Measurements from ENCODE around the gene REXO4. TPM values are rescaled to one million over a fixed set of nuclear protein-coding genes. Genes with fewer than 3 reads are reported as not detected.

The REXO4 gene, protein sequence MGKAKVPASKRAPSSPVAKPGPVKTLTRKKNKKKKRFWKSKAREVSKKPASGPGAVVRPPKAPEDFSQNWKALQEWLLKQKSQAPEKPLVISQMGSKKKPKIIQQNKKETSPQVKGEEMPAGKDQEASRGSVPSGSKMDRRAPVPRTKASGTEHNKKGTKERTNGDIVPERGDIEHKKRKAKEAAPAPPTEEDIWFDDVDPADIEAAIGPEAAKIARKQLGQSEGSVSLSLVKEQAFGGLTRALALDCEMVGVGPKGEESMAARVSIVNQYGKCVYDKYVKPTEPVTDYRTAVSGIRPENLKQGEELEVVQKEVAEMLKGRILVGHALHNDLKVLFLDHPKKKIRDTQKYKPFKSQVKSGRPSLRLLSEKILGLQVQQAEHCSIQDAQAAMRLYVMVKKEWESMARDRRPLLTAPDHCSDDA
- 30.4 and 32.8 TPM in 2 replicates for total RNA-seq (2014; rRNA removed; shearing (Covaris generic))

DNA sequence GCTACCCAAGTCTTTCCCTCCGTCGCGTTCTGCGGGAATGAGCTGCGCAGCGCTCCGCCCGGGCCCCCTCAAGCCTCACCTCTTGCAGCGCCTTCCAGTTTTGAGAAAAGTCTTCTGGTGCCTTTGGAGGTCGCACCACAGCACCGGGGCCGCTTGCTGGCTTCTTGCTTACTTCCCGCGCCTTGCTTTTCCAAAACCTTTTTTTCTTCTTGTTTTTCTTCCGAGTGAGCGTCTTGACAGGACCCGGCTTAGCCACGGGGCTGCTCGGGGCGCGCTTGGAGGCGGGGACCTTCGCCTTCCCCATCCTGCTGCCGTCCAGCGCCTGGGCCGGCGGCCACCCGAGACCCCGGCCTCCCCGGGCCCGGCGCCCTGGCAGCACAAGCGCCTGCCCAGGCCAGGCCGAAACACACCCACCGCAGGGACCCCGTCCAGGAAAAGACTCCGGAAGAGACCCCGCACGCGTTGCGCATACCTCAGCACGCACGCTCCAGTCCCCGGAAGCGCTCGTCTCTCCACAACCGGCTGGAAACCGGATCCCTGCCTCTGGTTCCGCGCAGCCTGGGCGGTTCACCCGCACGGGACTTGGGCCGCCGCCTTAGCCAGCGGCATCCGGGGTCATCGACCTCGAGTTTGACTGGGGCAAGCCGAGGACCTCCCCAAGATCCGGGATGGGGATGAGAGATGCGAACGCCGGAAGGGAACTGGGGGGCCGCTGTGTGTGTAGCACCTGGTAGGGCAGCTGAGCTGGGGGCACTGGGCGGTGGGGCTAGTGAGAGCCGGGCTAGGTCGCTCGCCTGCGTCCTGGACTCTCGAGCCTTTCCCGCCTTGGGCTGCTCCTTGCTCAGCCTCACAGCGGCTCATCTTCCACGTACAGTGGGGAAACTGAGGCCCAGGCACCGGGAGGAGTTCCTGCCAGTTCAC is at the start of gene REXO4:
Gene REXO4, minus strand, starts transcription at position 470 of the 921 bp plus-strand sequence. Its CDS starts 166 bp downstream, at position 304.
- DNase-seq (ENCODE audit: low read depth) = peak; percentile 95

DNA sequence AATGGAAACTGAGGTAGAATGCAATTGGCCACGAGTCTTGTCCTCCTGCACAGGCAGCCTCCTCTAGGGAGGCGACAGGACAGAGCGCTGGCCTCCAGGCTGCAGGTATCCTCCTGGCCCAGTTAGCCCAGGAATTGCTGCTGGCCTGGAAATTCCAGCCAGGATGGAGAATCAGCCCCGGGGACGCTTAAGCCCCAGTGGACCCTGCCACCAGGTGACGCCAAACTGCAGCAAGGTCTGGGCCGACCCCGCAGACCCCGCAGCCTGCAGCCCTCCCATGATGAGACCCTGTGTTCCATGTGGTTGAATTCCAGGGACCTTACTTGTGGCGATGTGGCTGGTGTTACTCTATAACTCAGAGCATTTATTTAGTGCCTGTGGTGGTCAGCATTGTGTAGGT is 49.3 kb upstream of the REXO4 start:
- DNase-seq (ENCODE audit: low read depth) = no peak

DNA sequence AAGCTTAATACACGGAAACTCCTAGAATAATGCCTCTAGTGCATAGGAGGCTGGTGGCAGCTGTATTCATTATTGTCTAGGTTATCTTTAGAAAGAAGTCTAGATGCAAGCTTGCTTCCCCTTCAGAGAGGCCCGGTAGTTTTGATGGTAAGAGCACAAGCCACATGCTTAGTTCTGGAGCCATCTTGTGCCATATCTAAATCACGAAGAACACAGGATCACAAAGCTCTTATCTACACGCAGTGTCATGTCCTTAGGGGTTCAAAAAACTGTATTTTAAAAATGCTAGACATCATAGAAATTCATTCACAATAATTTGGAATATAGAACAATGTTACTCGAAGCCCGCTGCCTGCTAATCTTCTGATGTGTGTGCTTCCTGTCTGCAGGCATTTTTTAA is 48.2 kb upstream of the REXO4 start:
- no peak for DNase-seq (ENCODE audit: low read depth)

DNA sequence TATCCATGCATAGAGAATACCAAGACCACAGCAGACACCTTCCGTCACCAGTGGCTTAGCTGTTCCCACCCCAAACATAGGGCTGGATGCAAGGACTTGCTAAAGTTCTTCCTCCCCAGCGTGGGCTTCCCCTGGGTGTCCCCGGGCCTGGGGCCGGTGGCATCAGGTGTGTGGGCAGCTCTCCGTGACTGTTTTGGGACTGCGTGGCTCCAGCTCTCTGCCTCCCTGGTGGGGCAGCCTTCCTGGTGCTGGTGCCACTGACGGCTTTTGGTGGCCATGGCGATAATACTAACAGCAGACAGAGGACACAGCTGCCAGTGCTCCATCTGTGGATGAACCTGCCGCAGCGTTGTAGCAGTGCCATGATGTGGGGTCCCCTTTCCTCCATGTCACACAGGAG is 46.8 kb upstream of the REXO4 start:
- no peak for DNase-seq (ENCODE audit: low read depth)

DNA sequence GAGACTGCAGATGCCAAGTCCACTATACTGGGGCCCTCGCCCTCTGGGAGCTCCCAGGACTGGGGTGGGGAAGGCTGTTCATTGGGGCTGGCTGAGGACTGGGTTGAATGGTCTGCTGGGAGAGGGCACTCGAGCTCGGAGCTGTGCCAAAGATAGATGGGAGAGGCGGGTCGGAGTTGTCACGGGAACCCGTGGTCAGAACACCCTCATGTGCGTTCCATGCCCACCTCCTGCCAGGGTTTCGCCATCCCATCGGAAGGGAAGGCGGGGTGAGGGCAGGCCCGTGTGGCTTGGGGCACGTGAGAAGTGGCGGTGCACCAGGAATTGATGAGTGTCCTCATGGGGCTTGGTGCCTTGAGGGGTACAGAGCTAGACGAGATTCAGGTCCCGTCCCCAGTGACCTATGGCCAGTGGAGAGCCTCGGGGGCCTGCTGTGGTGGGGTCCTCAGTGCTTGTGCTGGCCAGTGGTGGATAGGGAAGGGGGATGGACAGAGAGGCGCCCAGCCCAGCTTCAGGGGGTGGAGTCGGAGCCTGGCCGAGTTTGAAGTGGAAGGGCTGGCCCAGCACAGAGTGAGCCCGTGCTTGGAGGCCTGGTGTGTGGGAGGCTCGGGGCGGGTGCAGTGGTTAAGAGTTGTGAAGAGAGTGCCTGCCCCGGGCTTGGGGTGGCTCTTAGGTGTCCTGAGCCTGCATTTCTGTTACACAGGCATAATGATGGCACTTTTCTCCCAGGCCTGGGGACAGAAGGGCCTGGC is 46.2 kb upstream of the REXO4 start:
- no peak for DNase-seq (ENCODE audit: low read depth)

DNA sequence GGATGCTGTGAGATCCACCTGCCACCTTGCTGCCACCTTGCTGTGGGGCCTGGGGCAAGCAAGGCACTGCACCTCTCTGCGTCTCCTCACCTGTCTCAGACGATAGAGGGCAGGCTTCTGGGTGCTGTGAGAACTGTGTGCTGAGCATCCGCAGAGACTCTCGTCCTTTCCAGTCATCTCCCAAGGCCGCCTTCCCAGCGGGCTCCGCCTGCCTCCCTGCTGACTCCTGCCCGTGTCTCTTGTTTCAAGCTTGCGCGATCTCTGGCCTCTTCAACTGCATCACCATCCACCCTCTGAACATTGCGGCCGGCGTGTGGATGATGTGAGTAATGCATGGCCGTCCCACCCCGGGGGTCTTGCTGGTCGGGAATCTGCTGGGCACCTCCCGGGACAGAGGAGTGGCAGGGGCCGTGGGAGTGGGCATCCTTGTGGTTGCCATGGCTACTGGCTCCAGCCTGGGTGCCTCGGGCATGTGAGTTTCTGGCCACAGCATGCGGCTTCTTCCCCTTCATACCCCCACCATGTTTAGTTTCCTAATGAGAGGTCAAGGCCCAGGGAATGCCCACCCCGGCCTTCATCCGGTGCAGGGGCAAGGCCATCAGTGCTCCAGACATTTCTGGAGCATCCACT is 45.5 kb upstream of the REXO4 start:
- DNase-seq (ENCODE audit: low read depth) = no peak

DNA sequence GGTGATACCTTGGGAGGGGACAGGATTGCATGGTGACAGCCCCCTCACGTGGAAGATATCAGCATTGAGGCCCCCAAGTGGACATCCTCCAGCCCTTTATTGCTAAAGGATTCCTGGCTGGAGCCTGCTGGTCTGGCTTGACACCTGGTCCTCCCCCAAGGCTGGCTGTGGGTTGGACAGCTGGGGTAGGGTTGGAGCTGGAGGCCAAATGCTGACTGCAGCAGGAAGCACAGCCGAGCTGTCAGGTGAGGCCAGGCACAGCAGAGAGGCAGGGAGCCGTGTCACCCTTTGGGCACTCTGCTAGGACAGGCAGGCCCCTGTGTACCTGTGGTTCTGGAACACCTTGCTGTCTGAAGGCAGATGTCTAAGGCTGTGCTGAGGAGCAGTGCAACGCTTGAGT is 44.2 kb upstream of the REXO4 start:
- no peak for DNase-seq (ENCODE audit: low read depth)

DNA sequence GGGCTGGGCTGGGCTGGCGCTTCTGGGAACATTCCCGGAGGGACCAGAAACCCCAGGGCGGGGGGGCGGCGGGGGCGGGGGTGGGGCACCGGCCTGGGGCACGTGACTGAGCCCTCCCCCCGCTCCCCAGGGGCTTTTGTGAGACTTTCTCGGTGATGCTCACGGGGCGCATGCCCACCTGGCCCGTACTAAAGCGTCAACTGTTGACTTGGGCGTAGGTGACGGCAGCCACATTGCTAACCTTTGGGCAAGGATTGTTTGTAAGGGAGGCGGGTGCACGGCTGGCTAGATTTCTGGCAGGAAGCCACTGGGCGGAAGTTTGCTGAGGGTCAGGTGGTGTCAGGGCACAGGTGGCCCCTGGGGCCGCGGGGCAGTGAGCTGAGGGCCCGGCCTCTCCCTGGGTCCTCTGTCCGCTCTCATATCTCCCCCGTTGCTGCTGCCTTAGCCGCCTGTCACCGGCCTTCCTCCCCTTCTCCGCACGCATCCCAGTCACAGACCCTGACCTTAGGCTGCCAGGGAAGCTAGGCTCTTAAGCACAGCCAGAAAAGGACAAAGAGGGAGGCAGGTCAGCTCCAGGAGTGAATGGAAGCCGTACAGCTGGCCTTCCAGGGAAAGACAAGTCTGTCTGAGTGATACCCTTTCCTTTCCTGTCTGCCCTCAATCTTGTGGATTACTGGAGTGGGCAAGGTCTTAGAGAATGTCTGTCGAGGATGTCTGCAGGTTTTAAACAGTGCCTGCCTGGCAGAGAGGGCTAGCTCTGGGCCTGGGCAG is 42.8 kb upstream of the REXO4 start:
- peak; percentile 42 for DNase-seq (ENCODE audit: low read depth)

DNA sequence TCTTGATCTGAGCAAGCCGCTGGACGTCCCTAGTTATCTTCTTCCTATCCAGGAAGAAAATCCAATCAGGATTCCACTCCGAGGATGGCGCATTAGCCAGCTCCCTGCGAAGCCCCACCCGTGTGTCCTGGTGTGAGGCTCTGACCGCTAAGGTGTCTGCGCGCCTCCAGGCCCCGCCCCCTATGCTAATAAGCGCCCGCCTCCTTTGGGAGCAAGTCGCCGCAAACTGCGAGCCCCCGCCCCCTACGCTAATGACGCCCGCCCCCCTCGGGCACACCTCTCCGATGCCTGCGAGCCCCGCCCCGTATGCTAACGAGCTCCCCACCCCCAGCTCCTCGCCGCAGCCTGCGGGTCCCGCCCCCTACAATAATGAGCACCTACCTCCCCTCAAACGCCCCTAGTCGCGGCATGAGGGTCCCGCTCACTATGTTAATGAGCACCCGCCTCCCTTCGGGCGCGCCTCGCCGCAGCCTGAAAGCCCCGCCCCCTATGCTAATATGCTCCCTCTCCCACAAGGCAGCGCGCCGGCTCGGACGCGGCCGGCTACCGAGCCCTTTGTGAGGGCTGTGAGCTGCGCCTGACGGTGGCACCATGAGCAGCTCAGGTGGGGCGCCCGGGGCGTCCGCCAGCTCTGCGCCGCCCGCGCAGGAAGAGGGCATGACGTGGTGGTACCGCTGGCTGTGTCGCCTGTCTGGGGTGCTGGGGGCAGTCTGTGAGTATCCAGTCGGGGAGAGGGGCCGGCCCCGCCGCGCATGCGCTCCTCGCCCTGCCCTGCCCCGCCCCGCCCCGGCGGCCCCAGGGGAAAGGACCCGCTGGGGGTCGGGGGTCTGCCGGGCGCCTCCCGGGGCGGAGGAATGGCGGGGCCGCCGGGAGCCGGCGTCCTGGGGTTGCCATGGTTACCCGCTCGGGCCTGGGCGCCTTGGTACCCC is 41.9 kb upstream of the REXO4 start, which contains the start of gene CACFD1:
Gene CACFD1, plus strand, starts transcription at position 503 of the 929 bp plus-strand sequence. Its CDS starts 89 bp downstream, at position 592.
- peak; percentile 97 for DNase-seq (ENCODE audit: low read depth)

DNA sequence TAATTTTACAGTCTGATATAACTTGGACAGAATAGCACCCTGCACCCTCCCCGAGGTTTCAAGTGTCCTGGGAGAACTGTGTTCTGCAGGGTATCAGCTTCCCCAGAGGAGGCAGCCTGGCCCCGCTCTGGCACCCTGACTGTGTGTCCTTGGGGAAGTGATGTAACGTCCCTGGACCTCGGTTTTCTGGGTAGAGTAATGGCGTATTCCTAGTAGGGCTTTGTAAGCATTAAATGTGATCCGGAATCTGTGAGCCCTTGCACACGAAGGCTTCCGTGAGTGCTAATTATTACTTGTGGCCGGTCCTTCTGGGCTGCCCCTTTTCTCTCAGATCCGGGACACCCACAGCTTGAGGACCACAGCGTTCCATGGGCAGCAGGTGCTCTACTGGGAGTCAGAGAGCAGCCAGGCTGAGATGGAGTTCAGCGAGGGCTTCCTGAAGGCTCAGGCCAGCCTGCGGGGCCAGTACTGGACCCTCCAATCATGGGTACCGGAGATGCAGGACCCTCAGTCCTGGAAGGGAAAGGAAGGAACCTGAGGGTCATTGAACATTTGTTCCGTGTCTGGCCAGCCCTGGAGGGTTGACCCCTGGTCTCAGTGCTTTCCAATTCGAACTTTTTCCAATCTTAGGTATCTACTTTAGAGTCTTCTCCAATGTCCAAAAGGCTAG is 41.0 kb upstream of the REXO4 start:
- DNase-seq (ENCODE audit: low read depth) = no peak

DNA sequence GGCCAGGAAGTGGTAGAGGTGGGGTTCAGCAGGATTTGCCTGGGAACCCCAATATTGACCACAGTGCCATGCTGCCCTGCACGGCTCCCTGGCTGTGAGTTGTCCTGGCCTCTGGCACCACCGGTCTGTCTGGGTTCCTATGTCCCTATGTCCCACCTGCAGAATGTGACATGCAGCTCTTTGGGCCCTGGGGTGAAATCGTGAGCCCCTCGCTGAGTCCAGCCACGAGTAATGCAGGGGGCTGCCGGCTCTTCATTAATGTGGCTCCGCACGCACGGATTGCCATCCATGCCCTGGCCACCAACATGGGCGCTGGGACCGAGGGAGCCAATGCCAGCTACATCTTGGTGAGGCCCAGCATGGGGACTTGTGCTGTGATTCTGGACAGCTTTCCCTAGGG is 39.9 kb upstream of the REXO4 start:
- no peak for DNase-seq (ENCODE audit: low read depth)

DNA sequence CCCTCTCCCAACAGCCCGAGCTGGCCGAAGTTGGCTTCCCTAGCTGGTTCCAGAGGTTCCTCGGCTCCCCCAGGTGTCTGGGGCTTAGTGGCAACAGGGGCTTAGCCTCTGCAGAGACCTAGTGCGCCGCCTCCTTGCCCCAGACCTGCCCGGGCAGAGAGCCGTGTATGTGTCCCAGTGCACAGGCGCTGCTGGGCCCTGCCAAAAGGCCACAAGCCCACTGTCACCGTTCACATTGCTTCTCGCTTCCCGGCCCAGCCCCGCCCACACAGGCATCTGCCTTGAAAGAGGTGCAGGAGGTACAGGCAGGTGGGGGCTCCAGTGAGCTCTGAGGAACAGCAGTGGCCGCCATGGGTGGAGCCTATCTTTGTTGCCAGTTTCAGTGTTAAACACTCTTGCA is 39.4 kb upstream of the REXO4 start:
- no peak for DNase-seq (ENCODE audit: low read depth)

DNA sequence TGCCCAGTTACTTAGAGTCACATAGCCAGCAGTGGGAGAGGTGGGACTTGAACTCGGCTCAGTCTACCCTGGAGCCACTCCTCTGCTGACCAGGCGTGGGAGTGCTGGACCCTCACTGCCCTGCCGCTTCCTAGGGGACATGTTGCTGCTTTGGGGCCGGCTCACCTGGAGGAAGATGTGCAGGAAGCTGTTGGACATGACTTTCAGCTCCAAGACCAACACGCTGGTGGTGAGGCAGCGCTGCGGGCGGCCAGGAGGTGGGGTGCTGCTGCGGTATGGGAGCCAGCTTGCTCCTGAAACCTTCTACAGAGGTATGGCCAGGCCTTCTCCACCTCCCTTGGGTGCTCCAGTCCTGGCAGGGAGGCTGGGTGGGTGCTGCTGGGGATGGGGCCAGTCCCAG is 38.6 kb upstream of the REXO4 start:
- no peak for DNase-seq (ENCODE audit: low read depth)

DNA sequence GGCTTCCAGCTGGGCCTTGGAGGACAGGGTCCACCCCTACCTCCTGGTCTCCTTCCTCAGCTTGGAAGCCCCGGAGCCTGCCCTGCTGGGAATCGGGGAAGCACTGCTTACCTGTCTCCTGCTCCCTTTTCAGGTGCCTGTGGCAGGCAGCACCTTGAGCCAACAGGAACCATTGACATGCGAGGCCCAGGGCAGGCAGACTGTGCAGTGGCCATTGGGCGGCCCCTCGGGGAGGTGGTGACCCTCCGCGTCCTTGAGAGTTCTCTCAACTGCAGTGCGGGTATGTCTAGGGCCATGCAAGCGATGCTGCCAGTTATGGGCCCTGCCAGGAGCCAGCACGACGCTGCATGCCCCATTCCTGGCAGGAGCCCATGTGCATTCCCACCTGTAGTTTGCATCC is 38.1 kb upstream of the REXO4 start:
- no peak for DNase-seq (ENCODE audit: low read depth)

DNA sequence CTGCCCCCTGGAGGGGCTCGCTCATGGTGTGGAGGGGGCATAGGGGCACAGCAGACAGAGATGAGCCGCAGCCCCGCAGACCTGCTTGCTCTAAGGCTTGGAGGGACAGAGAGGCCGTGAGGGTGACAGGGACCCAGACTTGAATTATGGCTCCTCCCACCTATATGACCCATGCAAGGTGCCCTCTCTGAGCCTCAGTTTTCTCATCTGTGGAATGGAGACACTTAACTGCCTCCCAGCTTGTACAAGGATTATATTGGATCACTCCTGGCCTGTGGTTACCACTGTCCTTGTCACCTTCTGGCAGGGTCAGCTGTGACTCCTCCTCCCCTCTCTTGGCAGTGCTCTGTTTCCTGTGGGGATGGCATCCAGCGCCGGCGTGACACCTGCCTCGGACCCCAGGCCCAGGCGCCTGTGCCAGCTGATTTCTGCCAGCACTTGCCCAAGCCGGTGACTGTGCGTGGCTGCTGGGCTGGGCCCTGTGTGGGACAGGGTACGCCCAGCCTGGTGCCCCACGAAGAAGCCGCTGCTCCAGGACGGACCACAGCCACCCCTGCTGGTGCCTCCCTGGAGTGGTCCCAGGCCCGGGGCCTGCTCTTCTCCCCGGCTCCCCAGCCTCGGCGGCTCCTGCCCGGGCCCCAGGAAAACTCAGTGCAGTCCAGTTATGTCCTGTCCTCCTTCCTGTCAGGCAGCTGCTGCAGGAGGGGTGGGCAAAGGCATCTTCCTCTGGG is 37.3 kb upstream of the REXO4 start:
- no peak for DNase-seq (ENCODE audit: low read depth)

DNA sequence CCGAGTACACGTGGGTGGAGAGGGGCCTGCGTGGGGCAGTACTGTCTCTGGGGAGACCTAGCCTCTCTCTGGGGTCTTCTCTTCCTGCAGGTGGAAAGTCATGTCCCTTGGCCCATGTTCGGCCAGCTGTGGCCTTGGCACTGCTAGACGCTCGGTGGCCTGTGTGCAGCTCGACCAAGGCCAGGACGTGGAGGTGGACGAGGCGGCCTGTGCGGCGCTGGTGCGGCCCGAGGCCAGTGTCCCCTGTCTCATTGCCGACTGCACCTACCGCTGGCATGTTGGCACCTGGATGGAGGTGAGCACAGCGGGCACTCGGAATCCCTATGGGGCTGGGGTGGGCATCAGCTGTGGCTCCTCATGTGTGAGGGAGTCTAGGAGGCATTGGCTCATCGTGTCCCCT is 36.5 kb upstream of the REXO4 start:
- DNase-seq (ENCODE audit: low read depth) = no peak

DNA sequence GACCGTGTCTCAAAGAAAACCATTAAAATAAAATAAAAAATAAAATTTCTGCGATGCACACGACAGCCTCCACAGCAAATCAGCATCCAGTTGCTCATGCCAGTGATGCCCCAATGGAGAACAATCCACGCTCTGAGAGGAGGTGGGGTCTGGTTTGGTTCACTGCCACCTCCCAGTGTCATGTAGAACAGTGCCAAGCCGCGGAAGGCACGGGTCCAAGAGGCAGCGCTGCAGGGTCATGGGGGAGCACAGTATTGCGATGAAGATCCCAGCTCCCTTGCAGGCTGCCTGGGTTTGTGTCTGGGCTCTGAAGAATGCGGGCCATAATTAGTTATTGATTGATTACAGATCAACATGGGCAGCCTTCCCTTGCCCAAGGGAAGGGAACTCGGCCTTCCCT is 35.8 kb upstream of the REXO4 start:
- peak; percentile 43 for DNase-seq (ENCODE audit: low read depth)

DNA sequence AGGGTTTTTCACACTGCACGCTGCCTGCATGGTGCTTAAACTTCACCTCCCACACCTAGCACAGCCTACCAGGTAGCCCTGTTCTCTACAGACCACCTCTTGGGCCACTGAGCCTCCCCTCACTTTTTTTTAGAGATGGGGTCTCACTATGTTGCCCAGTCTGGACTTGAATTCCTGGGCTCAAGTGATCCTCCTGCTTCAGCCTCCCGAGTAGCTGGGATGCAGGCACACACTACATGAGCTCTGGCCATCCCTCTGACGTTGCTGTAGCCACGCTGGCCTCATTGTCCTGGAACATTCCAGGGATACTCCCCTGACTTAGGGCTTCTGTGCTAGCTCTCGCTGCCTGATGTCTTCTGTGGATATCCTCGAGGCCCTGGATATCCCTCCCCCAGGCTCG is 34.8 kb upstream of the REXO4 start:
- DNase-seq (ENCODE audit: low read depth) = no peak

All from Daoy (cell line).